ENCODE results near the gene NUFIP1. TPM values are rescaled to one million over a fixed set of nuclear protein-coding genes. Genes with fewer than 3 reads are reported as not detected.
"Not testable (repeated sequence)": the region's sequence is repeated elsewhere in the genome, so short reads cannot be mapped to it uniquely, and the experiment has no call there.

NUFIP1 gene
- total RNA-seq, 4 donors from 2014 or later: 0.88 to 4.0 (median 3.7) TPM

DNA sequence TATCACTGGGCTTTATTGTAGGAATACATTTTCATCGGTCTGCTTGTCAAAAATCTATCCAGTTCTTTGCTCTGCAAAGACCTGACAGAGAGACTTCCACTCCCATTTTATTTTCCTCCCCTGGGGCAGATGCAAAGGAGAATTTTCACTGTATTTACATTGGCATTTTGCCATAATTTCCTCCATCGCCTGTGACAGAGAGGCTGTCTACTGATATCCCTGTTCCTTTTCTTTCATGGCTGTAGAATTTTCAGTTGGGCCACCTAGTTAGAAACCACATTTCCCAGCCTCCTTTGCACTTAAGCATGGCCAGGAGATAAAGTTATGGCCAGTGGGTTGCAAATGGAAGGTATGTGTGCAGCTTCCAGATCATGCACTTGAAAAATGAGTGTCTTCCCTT, 89.3 kb downstream of the NUFIP1 start:
- intact Hi-C loops (cut with DNase I; ENCODE audit: low total_unique reads): no loop called here
- TF ChIP-seq CTCF (IDR thresholded peaks at IDR 0.05) (no peak), POLR2A (IDR thresholded peaks at IDR 0.05) (no peak)
- 28 to 58% methylated on average over 2 of the region's 2 CpGs for WGBS, 2 donors
- DNase-seq (ENCODE audit: low spot score in 2 of 2): no peak
- no peak overlapping the region for H3K4me3 ChIP-seq (ENCODE audit: low read depth, poor library complexity, severe bottlenecking)

- WGBS, 2 donors: 90 to 92% methylated on average over 2 of the region's 2 CpGs
- DNase-seq (ENCODE audit: low spot score in 2 of 2); intact Hi-C loops (cut with DNase I; ENCODE audit: low total_unique reads); H3K4me3 ChIP-seq (ENCODE audit: low read depth, poor library complexity, severe bottlenecking): not testable (repeated sequence)
Measured at GRCh38 chr13:44898308-44898707, 91.0 kb downstream of the NUFIP1 start.

GRCh38 chr13:44895953-44896335, 93.3 kb downstream of the NUFIP1 start:
- H3K4me3 ChIP-seq (ENCODE audit: low read depth, poor library complexity, severe bottlenecking): no peak overlapping the region
- intact Hi-C loops (cut with DNase I; ENCODE audit: low total_unique reads): no loop called here
- TF ChIP-seq POLR2A (IDR thresholded peaks at IDR 0.05) (no peak), CTCF (IDR thresholded peaks at IDR 0.05) (no peak)
- DNase-seq (ENCODE audit: low spot score in 2 of 2): no peak
- 67 to 72% methylated on average over 5 of the region's 5 CpGs for WGBS, 2 donors

- intact Hi-C loops (cut with DNase I; ENCODE audit: low total_unique reads): no loop called here
- no peak for DNase-seq (ENCODE audit: low spot score in 2 of 2)
- 48 to 49% methylated on average over 6 of the region's 6 CpGs for WGBS, 2 donors
- no peak overlapping the region for H3K4me3 ChIP-seq (ENCODE audit: low read depth, poor library complexity, severe bottlenecking)
- TF ChIP-seq CTCF (IDR thresholded peaks at IDR 0.05): no peak
- no peak for TF ChIP-seq POLR2A (IDR thresholded peaks at IDR 0.05)
Measured at GRCh38 chr13:44895264-44895952, 93.9 kb downstream of the NUFIP1 start.

- TF ChIP-seq CTCF (IDR thresholded peaks at IDR 0.05): no peak
- no peak for TF ChIP-seq POLR2A (IDR thresholded peaks at IDR 0.05)
- WGBS, 2 donors: 86% methylated on average over 13 of the region's 13 CpGs
- DNase-seq (ENCODE audit: low spot score in 2 of 2): no peak
- intact Hi-C loops (cut with DNase I; ENCODE audit: low total_unique reads): no loop called here
- H3K4me3 ChIP-seq (ENCODE audit: low read depth, poor library complexity, severe bottlenecking): no peak overlapping the region
Measured at GRCh38 chr13:44894001-44894770, 95.1 kb downstream of the NUFIP1 start.

Other genes starting within 250 kb of the NUFIP1 start
- 10 to 100 TPM; 18.3 to 29.6 (median 19.9) TPM for gene GPALPP1, start 67 bp upstream of the NUFIP1 start, total RNA-seq
- gene GTF2F2, start 131.0 kb upstream of the NUFIP1 start, total RNA-seq: 10 to 100 TPM; 35.6 to 52.4 (median 45.3) TPM
- 1 to 10 TPM; 2.1 to 7.9 (median 4.8) TPM for gene KCTD4, start 211.6 kb upstream of the NUFIP1 start, total RNA-seq

Measured in lower leg skin (tissue), 4 donors.